Stimulated activated CD4-positive, alpha-beta T cell treated with anti-CD3 and anti-CD28 coated beads, TNF-alpha, amount 100 ng/mL, for 1 hour (primary cell): Measurements from ENCODE around the gene SPATA9.

Experiments used
- DNase-seq, 3 donors: peaks; one replicate each; pipeline ENCODE4 v3.0.0-alpha.2; 2020; ENCODE audit warnings: low read depth in 3 of 3, low spot score in 1 of 3

SPATA9 gene, protein sequence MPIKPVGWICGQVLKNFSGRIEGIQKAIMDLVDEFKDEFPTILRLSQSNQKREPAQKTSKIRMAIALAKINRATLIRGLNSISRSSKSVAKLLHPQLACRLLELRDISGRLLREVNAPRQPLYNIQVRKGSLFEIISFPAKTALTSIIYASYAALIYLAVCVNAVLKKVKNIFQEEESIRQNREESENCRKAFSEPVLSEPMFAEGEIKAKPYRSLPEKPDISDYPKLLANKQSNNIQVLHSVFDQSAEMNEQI

DNA sequence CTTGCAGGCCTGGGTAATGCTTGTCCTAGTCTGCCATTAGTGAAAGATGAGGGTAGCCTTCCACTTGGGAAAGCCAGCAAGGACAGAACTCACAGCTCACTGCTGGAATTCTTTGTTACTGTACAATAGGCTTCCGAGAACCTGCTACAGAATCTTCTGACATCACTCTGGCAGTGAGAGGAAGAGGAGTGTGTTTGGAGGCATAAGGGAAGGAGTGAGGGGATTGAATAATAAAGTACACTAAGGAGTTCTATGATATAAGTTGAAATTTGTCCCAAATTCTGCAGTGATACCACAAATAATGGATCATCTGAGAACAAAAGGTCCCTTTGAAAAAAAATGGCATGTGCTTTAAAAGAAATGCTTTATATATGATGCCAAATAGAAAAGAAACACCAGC lies at the start of gene SPATA9:
TSS of gene SPATA9 (minus strand) at position 101 of the 400 bp plus-strand sequence. CDS start 137 bp downstream, outside the sequence.
- no peak for DNase-seq

DNA sequence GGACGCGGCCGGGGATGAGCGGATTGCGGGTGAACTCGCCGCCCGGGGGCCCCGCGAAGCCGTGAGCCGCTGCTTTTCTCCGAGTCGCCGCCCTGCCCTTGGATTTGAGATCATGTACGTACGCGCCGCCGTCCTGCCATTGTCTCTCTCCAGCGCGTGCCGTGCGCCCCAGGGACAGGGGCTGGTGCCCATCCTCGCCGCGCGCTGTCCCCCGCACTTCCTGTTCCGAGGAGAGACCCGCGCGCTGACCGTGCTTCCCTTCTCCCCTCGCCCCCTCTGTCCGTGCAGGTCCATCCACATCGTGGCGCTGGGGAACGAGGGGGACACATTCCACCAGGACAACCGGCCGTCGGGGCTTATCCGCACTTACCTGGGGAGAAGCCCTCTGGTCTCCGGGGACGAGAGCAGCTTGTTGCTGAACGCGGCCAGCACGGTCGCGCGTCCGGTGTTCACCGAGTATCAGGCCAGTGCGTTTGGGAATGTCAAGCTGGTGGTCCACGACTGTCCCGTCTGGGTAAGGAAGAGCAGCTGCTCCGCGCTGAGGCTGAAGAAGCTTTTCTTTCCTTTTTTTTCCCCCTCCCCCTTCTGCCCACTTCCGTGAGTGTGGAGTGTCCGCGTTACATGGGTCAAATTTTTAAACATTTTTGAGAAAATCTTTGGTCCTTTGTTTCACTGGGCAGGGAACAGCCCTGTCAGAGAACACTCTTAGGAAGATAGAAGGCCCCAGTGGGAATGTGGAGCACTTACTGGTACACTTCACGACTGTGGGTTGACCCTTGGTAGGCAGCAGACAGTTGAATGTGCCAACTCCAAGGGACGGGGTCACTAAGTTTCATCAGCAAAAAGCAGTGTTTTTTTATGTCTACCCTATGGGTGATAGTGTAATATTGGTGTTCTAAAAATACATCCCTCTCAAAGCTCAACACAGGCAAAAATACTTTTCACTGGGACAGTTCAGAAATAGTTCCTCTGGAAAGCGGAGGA lies 49.1 kb upstream of the SPATA9 start:
- peak in 1 of 3 donors; percentile 22 for DNase-seq

DNA sequence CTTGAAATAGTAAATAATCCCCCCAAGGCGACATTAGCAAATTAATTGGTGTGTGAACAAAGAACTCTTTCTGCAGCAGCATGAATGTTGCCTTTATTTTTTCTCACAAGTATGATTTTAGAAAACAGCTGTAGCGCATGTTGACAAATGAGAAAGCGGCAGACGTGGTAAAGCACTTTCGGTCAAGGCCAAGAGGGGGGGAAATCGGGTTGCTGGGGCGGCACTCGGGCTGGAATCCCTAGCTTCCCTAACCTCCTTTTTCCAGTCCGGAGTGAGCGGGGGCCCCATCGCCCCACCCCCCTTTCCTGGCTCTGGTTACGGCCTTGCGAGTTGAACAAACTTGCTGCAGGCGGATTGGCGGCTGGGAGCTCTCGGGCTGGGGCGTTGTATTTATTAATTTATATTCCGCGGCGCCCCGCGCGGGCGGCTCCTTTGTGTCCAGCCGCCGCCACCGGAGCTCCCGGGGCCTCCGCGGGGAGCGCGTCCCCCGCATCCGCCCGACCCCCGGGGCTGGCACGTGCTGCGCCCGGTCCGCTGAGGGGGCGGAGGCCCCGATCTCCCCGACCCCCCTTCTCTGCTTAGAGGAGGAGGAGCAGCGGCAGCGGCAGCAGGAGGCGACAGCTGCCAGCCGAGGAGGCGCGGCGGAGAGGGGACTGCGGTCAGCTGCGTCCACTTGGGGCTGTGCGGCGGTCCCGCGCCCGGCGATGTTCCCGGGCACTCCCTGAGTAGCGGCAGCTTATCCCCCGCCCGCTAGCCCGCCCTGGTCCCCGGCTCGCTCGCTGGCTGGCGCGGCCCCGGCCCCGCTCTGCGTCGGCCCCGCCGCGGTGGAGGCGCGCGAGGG lies 48.2 kb upstream of the SPATA9 start, which contains the start of gene RHOBTB3:
TSS of gene RHOBTB3 (plus strand) at position 607 of the 841 bp plus-strand sequence. CDS start 347 bp downstream, outside the sequence.
- peak in 1 of 3 donors; percentile 18 for DNase-seq

DNA sequence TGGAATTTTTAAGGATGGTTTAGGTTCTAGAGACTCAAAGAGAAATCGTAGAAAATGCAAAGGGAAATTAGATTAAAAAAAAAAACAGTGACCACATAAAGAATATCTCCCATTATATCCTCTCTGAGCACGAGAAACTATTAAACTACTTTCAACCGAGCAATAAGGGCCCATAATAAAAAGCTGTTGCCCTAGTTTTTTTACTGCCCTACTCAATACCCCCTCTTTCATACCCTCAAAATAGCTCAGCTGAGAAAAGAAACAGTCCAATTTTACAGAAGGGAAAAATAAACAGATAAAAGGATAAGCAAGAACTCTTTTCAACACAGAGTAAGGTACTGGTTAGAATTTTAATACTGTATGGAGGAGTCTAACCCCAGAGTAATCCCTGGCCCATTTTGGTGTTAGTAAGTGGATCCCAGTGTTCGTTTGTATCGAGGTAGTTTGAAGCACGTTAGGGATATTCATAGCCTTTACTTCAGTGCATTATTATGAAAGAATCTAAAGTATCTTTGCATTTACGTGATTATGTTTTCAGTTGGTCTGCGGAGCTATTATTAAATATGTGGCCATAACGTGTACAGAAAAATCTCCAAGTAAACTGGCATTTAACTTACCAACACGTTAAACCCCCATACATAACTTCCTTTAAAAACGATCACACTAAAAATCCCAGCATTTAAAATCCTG lies 47.4 kb upstream of the SPATA9 start:
- DNase-seq: no peak

DNA sequence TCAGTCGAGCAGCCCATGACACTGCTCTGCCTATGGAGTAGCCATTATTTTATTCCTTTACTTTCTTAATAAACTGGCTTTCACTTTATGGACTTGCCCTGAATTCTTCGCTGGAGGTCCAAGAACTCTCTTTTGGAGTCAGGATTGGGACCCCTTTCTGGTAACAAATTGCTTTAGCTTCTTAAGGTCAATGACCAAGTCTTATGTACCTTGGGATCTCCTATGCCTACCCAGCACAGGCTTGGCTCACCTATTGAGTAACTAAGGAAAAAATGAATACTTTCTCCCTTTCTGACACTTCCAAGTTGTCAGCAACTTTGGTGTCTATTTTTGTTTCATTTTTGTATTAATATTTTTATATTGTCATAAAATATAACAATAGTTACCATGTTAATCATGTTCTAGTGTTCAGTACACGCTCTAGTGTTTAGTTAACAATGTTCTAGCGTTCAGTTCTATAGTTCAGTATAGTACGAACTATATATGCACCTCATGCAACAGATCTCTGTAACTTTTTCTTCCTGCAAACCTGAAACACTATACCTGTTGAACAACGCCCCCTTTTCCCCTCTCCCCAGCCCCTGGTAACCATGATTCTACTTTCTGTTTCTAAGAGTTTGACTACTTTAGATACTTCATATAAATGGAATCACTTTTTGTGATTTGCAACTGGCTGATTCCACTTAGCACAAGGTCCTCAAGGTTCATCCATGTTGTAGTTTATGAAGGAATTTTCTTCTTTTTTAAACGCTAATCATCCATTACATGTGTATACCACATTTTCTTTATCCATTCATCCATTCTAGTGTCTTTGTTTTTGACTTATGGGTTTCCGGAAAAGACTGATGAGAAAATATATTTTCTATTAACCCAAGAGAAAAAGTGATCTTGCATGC lies 46.6 kb upstream of the SPATA9 start:
- DNase-seq: no peak

DNA sequence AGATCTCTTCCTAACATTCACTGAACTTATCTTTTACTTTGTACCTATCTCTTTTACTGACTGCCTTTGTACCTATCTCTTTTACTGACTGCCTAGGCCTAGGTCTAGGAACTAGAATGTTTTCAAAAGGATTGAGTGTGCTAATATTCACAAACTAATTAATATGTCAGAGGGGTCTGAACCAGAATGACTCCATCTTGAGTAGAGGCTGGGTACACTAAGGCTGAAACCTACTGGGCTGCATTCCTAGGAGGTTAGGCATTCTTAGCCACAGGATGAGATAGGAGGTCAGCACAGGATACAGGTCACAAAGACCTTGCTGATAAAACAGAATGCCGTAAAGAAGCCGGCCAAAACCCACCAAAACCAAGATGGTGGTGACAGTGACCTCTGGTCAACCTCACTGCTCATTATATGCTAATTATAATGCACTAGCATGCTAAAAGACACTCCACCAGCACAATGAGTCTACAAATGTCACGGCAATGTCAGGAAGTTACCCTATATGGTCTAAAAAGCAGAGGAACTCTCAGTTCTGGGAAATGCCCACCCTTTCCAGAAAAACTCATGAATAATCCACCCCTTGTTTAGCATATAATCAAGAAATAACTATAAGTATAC lies 45.8 kb upstream of the SPATA9 start:
- DNase-seq: no peak

DNA sequence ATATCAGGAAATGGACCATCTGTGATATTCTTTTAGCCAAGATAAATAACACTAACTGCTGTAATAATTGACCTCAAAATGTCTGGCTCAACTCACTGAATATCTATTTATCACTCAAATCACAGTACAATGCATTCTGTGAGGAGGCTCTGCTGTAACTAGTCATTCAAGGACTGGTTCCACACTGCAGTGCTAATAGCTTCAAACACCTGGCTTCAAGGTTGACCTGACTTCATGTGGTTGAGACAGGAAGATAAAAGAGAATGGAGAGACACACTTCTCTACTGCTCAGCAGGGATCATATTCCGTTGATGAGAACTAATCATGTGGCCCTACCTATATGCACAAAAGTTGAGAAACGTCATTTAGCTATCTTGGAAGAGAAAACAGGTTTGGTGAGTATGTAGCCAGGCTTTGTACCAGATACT lies 45.0 kb upstream of the SPATA9 start:
- no peak for DNase-seq

DNA sequence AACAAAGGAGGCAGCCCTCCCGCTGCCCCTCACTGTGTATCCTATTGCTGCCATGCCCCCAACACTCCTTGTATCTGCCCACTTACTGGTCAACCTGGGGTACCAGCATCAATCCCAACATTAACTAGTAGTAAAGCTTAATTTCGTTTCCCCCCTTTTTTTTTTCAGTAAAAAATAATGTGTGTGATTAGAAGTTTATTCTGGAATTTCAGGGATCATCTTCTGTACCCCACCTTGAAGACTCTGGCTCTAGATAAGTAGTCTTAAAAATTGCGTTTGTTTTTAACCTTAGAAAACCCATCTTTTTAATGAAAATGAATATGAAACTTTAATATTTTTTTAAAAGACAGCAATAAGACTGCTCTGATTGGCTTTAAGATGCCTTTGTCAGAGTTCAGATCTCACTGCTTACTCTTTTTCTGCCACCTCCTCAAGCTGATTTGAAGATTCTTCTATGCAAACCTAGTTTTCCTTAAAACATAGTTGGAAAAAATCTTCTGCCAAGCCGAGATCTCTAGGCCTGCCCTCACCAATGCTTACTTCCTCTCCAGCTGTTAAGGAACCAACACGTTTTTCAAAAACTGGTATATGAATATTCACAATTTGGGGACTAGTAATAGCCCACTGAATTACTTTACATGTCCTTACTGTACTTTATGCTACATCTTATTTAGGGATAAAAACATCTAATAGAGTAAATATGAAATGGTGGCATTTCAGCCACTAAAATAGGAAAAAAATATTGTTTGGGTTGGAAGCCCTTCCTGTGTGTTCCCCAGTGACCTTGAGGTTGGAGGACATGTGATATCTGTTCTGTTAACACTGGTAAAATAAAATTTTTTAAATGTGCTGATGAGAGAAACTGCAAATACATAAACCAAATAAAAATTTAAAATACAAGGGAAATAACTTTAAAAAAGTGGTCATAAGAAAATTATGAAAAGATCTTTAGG lies 44.3 kb upstream of the SPATA9 start:
- no peak for DNase-seq

DNA sequence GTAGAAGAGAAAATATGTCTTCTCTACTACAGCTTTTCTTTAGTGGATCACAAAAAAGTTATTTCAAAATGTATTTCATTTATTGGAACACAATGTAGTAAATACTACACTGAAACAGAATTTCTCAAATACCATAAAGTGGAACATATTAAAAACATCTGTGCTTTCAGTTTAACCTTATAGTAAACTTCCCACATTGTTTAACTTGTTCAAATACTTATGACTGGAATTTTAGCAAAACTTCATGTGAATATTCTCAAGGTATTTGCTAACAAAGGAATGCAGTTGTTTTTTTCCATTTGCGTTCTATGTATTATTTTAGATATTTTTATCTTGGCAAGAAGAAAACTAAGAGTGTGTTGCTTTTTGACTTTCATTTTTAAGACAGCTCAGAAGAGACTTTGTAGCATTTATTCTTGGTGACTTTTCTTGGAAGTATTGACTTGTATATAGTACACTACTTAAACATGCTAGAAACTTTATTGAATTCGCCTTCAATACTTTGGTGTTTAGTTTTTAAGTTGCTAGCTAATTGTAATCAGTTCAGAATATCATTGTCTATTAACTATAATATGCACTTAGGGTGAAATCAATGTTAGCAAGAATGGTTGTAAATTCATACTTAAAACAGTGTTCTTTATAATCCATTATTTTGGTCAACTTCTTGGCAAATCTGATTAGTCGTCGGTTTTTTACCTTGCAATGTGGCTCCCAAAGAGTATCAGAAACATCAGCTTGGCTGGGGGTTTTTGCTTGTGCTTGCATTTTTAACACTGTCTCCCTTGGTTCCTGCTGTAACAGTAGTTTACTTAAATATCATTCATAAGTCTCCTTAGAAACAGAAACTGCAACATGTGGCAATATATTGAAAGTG lies 43.4 kb upstream of the SPATA9 start:
- no peak for DNase-seq

DNA sequence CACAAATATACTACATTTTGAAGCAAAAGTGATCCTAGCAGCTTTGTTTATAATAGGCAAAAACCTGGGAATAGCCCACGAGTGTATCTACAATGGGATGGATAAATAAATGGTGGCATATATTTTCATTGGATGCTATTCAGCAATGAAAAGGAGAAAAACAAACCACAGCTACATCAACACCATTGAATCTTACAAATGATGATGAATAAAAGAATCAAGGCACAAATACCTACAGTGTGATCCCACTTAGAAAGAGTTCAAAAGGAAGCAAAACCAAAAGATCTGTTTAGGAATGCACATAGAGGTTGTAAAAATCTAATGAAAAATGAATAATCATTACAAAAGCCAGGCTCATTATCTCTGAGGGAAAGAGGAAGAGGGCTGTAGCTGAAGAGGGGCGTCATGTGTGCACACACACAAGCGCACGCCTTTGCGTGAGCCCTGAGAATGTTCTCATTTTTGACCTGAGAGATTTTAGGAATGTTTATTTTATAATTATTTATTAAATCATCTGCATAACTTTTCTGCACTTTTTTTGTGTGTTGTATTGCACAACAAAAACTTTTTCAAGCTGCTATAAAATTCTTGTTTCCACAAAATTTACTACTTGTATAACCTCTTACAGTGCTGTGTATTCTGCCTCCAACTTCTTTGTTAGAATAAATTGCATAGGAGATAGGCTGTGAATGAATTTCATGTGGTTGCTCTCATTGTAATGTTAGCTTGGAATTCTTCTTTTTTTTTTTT lies 42.5 kb upstream of the SPATA9 start:
- DNase-seq: no peak

DNA sequence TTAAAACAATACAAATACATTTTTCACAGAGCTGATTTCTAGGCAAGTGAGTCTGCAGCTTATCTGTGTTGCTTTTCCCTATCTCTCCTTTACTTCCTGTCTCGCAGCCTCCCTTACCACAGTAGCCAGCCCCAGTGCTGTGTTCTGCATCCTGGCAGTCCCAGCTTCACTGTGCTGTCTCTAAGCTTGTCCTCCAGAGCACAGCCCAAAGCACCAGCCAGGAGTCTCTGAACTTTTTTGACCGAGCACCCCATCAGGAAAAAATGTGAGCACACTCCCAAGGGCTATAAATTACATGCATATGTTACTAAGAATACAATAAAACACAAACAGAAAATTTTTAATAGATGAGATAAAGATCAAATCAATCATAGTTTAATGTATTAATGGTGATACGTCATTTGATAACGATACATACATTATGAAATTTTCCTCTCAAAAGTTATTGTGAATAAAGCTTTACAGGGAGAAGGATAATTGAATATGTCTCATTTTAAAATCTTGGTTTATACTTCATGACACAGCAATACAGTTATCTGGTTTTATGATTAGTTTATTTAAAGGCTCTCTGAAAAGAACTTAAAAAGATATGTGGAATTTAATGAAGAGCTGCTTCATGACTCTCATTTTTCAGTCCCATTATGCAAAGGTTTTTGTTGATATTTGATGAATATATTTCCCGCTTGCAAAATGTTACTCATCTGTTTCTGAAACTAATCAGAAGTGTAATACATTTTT lies 41.0 kb upstream of the SPATA9 start:
- DNase-seq: no peak

DNA sequence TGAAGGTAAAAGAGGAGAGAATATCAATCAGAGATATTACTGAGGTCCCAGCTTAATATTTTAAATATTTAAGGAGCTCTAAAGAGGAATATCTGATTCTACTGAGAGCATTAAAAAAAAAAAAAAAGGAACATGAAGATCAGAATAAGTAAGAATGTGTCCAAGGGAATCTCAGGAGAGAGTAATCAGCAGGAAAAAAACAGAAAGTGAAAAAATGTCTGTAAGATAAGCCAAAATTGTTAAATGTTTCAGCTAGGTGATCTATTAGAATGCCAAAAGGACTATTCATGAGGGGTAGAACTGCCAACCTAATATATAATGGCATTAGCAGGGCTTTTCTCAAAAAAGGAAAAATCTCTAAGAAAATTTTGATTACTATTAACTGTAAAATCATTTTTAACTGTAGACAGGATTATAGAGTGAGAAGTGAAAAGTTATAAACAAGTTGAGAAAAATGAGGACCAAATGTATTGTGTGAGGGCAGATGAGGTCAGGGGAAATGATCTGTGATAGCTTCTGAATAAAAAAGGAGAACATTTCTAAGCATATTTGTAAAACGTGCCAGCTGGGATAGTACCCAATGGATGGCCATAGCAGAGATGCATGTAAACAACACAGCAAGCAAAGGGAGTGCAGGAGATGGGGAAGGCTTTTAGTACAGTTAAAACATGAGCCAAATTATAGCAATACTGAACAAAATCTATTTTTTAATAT lies 38.9 kb upstream of the SPATA9 start:
- DNase-seq: no peak

DNA sequence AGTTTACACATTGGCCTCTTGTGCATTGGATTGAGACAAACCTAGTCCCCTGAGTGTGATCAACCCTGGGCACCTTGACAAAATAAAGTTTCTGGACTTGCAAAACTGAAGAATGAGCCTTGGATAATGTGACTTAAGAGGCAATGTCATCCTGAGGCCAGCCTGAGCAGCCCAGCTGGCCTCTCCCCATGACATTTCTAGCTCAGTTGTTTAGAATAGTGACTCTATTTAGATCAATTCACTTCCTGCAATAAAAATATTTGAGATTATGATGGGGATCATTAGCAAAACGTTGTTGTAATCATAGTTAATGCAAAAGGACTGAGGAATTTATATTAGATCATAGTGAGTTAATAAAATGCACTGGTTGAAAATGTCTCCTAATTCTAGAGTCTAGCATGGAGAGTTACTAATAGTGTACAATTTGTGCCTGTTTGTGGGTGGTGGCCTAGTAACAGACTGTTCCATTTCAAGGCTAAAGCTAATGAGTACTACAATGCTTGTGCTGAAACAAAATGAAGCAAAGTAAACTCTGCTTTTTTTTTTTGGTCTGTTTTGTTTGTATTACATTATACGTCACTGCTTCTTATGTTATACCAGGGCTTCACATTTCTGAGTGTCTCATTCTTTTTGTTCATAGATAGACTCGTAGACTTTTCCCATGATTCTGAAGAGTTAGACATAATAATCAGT lies 37.4 kb upstream of the SPATA9 start:
- no peak for DNase-seq

DNA sequence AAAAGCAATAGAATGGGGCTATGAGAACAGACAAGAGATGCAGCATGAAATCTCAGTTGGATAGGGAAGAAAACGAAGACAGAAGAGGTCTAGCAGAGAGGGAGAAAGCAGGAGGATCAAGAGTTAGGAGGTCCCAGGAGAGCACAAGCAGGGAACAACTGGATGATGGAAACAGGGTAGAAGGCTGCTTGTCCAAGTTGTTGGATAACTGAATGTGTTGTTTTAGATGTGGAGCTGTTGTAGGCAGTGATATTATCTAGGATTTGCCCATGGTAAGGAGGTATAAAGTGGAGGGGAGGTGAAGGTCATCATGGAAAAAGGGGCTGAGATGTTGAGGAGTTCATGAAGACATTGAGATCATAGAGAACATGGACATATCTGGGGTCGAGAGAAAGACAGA lies 35.9 kb upstream of the SPATA9 start:
- no peak for DNase-seq
